ENCODE data around the gene DCP2.

DNA sequence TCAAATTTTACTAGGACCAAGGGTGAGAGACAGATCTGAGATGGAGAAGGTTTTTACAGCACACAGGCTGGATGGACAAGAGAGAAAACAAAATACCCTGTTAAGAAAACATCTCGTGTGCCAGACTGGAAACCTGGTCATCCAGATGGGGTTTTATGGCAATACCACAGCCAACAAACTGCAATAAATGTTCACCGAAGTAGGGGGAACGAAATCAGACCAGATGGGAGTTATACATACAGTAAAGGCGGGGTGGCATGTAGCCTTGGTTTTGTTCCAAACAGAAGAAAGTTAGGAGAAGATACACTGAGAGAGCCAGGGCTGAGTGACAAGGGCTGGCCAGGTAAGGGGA lies 63.3 kb downstream of the DCP2 start:
- TF ChIP-seq TAF1 (IDR thresholded peaks at IDR 0.05; ENCODE audit: low read depth) (no peak), EP300 (IDR thresholded peaks at IDR 0.05; ENCODE audit: borderline replicate concordance) (no peak), FOXM1 (IDR thresholded peaks at IDR 0.05; ENCODE audit: borderline replicate concordance, low read depth) (no peak)
- TF ChIP-seq, protein P1, sequence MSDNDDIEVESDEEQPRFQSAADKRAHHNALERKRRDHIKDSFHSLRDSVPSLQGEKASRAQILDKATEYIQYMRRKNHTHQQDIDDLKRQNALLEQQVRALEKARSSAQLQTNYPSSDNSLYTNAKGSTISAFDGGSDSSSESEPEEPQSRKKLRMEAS (IDR thresholded peaks at IDR 0.05) = no peak

All from Ishikawa (cell line).